Activated naive CD4-positive, alpha-beta T cell treated with anti-CD3 and anti-CD28 coated beads for 36 hours (primary cell): Measurements from ENCODE around the gene AUH. TPM values are rescaled to one million over a fixed set of nuclear protein-coding genes. Genes with fewer than 3 reads are reported as not detected.

Experiments used
- CTCF ChIA-PET: fragments of 350-600 bp; sonication (Branson Sonifier 250); formaldehyde crosslinking; loops from one replicate; lab custom pipeline; 2021; ENCODE audit warnings: antibody characterized with exemption; lab: Charles Lee
- DNase-seq: peaks from one replicate; pipeline ENCODE4 v3.0.0-alpha.2; 2020
- H3K27ac Mint-ChIP-seq: one replicate; pipeline ENCODE4 v1.8.0; 2021; ENCODE audit warnings: mild to moderate bottlenecking, mixed read lengths
- H3K27me3 Mint-ChIP-seq: one replicate; pipeline ENCODE4 v1.8.0; 2021; ENCODE audit warnings: low read depth, mixed read lengths
- H3K36me3 Mint-ChIP-seq: one replicate; pipeline ENCODE4 v1.8.0; 2021; ENCODE audit warnings: low read depth, mixed read lengths
- H3K4me1 Mint-ChIP-seq: one replicate; pipeline ENCODE4 v1.8.0; 2021; ENCODE audit warnings: low read depth, mixed read lengths
- H3K4me3 Mint-ChIP-seq: one replicate; pipeline ENCODE4 v1.8.0; 2021; ENCODE audit warnings: mild to moderate bottlenecking, moderate library complexity, mixed read lengths
- H3K9me3 Mint-ChIP-seq: one replicate; pipeline ENCODE4 v1.8.0; 2021; ENCODE audit warnings: mixed read lengths
- intact Hi-C: fragments of 100-400 bp; cut with micrococcal nuclease; formaldehyde crosslinking; loops from one replicate; pipeline ENCODE4 v1.15.1; 2023
- total RNA-seq, 2 experiments: library from RNA; stranded (reverse); gene quantifications; one replicate each; pipeline ENCODE4 v1.2.3, GENCODE V29; 2021

AUH gene, protein sequence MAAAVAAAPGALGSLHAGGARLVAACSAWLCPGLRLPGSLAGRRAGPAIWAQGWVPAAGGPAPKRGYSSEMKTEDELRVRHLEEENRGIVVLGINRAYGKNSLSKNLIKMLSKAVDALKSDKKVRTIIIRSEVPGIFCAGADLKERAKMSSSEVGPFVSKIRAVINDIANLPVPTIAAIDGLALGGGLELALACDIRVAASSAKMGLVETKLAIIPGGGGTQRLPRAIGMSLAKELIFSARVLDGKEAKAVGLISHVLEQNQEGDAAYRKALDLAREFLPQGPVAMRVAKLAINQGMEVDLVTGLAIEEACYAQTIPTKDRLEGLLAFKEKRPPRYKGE
- 10 to 100 TPM; 13.4 to 14.4 TPM for total RNA-seq

DNA sequence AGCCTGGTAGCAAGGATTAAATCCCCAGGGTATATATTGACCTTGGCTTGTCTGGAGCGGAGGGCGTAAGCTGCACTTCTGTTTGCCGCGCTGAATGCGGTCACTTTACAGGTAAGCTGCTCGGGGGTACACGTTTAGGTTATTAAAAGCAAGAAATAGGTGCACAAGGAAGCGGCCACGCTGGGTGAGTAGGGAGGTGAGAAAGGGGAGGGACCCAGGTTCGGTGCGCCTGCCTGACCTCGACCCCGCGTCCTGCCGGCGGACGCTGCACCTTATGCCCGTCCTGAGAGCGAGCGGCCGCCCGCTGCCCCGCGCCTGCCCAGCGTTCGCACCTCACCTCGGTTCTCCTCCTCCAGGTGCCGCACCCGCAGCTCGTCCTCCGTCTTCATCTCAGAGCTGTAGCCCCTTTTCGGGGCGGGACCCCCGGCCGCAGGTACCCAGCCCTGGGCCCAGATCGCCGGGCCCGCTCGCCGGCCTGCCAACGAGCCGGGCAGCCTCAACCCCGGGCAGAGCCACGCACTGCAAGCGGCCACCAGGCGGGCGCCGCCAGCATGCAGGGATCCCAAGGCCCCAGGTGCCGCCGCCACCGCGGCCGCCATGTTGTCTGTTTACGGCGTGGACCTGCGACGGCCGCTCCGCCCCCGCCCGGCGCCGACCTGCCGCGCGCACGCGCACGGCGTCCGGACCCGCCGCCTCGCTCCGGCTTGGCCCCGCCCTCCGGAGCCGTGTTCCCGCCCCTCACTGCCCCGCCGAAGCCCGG is at the start of gene AUH:
AUH (minus strand) TSS at position 628 of the 760 bp plus-strand sequence; CDS start at position 599, 29 bp downstream.
- peak; percentile 85 for DNase-seq
- no peaks in the 10 kb centered on the region for H3K27me3 Mint-ChIP-seq
- intact Hi-C loops = no loop called here
- H3K4me3 Mint-ChIP-seq = peak within 1 kb of the TSS; percentile 91
- CTCF ChIA-PET = interaction anchor here (1.0 to 2.3 kb wide), 8 partner anchors 22 to 327 kb away, joined by 3 to 7 read pairs (median 4); no protein-coding TSS in a partner anchor
- peaks cover 44% of the 10 kb centered on the region for H3K4me1 Mint-ChIP-seq
- peaks cover 9% of the 10 kb centered on the region for H3K36me3 Mint-ChIP-seq
- peak within 1 kb of the TSS; percentile 79 for H3K27ac Mint-ChIP-seq
- H3K9me3 Mint-ChIP-seq = peaks cover 2% of the 10 kb centered on the region

DNA sequence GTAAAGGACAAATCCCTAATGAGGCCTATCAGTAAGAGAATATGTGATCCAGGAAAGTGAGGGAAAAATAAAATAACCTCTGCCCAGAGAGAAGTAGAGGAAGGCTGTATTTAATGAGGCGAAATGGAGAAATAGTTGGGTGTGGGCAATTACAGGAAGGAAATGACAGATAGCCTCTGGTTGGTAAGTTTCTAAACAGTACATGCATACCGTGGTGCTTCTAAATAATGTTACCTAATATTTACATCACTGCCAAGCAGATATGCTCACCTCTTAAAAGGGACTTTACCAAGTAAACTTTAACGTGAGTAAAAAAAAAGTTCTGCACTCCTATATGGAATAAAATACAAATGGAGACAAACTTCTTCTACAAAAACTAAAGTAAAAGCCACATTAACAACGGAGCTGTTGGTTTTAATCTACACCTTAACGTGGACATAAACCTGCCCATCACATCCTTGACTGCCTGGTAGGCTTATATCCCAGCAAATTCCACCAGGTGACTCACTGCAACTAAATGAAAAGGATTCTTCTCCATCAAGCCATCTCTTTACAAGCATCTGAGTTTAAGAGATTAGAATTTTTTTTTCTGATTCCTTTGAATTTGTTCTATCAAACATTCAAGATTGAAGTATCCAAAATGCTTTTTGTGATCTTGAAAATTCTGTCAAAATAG is 49.5 kb upstream of the AUH start:
- peaks cover 36% of the 10 kb centered on the region for H3K4me1 Mint-ChIP-seq

DNA sequence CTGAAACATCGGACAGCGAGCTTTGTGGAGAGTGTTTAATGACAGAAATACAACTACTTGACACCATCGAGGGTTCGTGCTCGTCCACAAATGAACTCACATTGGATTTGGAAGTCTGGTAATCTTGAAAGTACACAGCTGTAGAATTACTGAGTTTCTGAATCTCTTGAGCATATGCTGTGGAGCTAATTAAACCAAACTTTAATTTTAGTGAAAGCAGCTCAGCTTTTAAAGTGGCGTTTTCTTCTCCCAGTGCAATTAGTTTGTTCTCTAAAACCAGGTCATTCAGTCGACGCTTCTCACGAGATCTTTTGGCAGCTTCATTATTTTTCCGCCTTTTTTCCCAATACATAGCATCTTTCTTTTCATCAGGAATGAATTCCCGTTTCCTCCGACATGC is 48.4 kb upstream of the AUH start:
- Mint-ChIP-seq H3K27ac (no peak overlapping the region), H3K36me3 (peaks cover 38% of the 10 kb centered on the region), H3K9me3 (no peaks in the 10 kb centered on the region), H3K27me3 (no peaks in the 10 kb centered on the region), H3K4me3 (no peak overlapping the region), H3K4me1 (peaks cover 25% of the 10 kb centered on the region)
- DNase-seq = no peak
- intact Hi-C loops = no loop called here
- CTCF ChIA-PET = interaction anchor here (0.9 to 1.1 kb wide), 3 partner anchors 11 to 377 kb away, joined by 3 to 6 read pairs (median 4); no protein-coding TSS in a partner anchor

More for the DNA sequence above, 49.5 kb upstream of the AUH start:
- no peak overlapping the region for H3K4me3 Mint-ChIP-seq
- peaks cover 39% of the 10 kb centered on the region for H3K36me3 Mint-ChIP-seq
- H3K27me3 Mint-ChIP-seq = no peaks in the 10 kb centered on the region
- no peak for DNase-seq
- H3K27ac Mint-ChIP-seq = no peak overlapping the region
- intact Hi-C loops = no loop called here
- CTCF ChIA-PET = no interaction called here
- H3K9me3 Mint-ChIP-seq = no peaks in the 10 kb centered on the region

DNA sequence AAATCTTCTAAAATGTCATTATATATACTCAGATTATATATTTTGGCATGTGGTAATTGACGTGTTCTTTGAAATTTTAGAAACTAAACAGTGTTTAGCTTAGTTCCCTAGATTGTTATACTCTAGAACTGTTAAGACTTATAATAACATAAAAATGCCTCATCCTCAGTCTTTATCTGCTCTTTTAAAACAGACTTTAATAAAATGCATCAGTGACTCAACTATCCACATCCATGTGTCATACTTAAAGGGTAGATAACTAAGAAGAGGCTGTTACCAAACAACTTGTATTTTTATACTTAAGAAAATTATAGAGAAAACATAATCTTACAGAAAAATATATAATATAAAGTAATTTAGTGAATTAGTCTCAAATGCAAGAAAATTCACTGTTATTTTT is 46.8 kb upstream of the AUH start:
- Mint-ChIP-seq H3K36me3 (peaks cover 35% of the 10 kb centered on the region), H3K4me3 (no peak overlapping the region), H3K27me3 (peaks cover 3% of the 10 kb centered on the region), H3K27ac (no peak overlapping the region), H3K9me3 (no peaks in the 10 kb centered on the region), H3K4me1 (peaks cover 13% of the 10 kb centered on the region)
- intact Hi-C loops = no loop called here
- CTCF ChIA-PET = no interaction called here
- DNase-seq = no peak

DNA sequence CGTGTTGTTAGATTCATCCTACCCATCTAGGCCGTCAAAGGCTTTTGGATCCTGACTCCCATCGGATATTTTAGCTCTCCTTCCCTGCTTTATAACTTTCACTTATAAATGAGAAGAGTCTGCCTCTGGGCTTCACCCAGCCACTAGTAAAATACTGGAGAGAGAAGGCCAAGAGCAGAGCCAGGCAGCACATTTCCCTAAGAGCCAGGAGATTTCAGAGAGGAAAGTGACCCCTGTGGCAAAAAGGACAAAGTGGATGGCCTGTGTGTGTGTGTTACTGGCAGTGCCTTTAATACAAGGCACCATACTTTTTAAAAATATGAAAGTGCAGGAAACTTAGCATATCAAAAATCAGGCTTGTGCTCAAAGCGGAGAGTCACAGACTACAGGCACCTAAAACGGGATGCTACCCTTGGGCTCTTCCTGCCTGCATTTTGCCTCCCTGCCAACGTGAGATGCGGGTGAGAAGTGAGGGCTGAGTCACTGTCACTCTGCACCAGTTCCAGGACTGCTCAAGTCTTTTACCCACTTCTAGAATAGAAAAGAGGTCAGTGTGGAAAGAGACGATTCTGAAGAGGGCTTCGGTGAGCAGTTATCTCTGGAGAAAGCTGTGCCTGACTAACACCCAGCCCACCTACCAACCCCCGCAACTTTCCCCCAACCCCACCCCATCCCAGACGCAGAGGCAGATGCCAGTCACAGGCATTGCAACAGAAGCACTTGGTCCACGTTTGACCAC is 46.0 kb upstream of the AUH start:
- Mint-ChIP-seq H3K27ac (no peak overlapping the region), H3K27me3 (peaks cover 3% of the 10 kb centered on the region), H3K36me3 (peaks cover 35% of the 10 kb centered on the region), H3K4me3 (no peak overlapping the region), H3K4me1 (peaks cover 10% of the 10 kb centered on the region), H3K9me3 (no peaks in the 10 kb centered on the region)
- intact Hi-C loops = no loop called here
- no peak for DNase-seq
- CTCF ChIA-PET = interaction anchor here (0.7 kb wide), 1 partner anchor 342 kb away, joined by 3 read pairs; no protein-coding TSS in a partner anchor

DNA sequence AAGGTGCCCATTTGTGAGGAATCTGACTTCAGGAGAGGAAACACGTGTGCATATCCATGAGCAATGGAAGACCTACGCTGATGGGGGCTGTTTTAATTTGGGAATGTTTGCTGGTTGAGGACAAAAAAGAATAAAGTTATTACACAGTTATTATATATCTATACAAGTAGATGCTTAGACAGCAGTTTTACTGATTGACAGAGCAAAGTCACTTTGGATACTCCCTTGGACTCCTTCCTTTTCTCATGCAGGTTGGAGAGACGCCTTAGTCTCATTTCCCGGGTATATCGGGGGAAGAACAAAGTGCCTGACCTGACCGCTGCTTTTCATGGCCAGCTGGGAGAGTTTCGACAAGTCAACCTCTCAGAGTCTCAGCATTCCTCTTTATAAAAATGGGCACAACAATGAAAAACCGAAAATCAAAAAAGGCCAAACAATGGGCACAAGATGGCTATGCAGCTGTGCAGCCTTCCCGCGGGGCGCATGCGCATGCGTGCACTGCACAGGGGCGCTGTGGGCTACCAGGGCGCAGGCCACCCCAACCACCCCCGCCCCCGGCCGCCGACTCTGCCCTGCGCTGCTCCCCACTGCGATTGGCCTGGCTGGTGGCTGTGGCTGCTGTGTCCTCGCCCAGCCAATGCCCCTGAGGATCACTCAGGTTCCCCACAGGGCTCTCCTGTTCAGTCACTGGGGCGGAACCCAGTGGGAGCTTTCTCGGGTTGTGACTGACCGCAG is 43.8 kb upstream of the AUH start:
- peaks cover 9% of the 10 kb centered on the region for H3K27me3 Mint-ChIP-seq
- H3K4me1 Mint-ChIP-seq = no peaks in the 10 kb centered on the region
- no peaks in the 10 kb centered on the region for H3K9me3 Mint-ChIP-seq
- no peak for DNase-seq
- peaks cover 24% of the 10 kb centered on the region for H3K36me3 Mint-ChIP-seq
- H3K4me3 Mint-ChIP-seq = no peak overlapping the region
- intact Hi-C loops = no loop called here
- H3K27ac Mint-ChIP-seq = no peak overlapping the region
- CTCF ChIA-PET = no interaction called here

DNA sequence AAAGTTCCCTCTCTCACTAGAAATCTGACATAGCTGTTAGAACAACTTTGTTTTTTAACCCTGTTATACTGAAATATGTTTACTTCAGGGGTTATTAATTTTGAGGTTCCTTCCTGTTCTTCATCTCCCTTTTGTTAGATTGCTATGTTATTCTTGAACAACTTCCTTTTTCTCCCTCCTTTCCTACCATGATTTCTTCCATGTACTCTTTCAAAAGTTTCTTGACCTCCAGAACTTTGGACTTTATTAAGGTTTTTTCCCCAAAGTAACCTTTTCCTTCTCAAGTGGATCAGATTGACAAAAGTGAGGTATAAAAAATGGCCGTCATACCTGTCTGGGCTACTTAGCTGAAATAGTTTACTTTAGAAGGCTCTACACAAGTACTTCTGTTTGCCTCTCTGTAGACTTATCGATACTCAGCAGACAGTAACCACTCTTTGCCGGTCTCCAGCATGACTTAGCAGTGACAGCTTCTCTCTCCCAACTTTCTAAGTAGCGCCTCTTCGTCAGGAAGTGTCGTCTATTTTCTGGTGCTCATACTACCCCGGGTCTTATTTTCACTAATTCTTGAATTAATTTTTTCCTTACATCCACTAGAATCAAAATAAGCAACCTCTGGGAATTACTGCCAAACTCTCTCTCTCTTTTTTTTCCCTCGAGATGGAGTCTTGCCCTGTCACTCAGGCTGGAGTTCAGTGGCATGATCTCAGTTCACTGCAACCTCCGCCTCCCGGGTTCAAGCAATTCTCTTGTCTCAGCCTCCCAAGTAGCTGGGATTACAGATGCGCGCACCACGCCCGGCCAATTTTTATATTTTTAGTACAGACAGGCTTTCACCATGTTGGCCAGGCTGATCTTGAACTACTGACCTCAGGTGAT is 42.2 kb upstream of the AUH start:
- intact Hi-C loops = no loop called here
- no peak for DNase-seq
- no peaks in the 10 kb centered on the region for H3K4me1 Mint-ChIP-seq
- CTCF ChIA-PET = no interaction called here
- peaks cover 14% of the 10 kb centered on the region for H3K27me3 Mint-ChIP-seq
- H3K27ac Mint-ChIP-seq = no peak overlapping the region
- H3K36me3 Mint-ChIP-seq = peaks cover 8% of the 10 kb centered on the region
- no peaks in the 10 kb centered on the region for H3K9me3 Mint-ChIP-seq
- H3K4me3 Mint-ChIP-seq = no peak overlapping the region

DNA sequence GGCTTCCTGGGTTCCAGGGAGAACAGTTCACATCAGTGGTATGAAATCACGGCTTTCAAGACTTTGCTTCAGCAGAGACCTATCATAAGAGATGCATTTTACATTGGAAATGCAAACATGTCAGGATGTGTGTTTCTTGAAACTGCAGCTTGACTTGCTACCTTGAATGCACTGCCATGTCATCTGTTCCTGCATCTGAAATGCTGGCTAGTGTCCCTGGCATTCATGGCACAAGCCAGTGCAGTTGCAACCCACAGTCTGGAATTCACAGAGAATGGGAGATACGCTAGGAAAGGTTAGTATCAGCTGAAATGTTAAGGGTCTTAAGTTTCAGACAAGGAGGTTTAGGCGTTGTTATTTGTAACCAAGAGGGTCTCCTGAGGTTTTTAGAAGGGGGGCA is 37.2 kb upstream of the AUH start:
- CTCF ChIA-PET = no interaction called here
- intact Hi-C loops = no loop called here

DNA sequence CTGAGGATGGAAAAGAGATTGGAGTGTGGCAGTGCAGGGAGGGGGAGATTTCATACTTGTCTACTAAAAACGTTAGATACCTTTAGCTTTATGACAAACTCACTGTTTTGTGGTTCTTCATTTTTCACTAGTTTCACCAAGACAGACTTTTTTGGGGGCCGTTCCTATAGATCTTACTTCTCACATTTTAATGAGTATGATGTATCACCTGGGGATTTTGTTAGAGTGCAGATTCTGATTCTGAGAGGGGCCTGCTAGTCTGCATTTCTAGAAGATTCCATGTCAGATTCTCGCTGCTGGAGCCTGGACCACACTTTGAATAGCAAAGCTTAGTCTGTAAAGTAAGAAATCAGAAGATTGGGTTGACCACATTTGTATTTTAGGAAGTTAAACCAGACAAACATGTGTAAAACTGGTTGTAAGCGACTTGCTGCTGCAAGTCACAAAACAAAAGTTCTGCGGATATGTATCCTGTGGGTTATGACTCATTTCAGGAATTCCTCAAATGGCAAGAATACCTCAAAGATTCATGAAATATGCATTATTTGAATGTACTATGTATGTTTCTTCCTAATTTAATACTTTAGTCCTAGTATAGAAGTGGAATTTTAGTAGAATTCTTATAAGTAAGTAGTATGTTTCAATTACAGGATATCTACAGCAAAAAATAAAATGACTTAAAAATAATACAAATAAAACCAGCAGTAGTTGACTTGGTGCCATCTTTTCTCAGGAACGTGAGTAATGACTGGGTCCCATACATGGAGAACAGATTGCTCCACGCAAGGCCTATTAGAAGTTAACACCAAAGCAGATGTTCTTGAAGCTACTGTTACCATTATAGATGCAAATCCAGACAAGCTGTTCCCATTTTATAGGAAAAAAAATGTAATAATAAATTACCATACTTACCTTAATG is 34.1 kb upstream of the AUH start:
- intact Hi-C loops = loop anchor here (1.0 kb wide), 8 partner anchors 19 to 348 kb away; no protein-coding TSS in a partner anchor
- Mint-ChIP-seq H3K27ac (peak overlapping the region; percentile 74), H3K36me3 (no peaks in the 10 kb centered on the region), H3K4me3 (no peak overlapping the region), H3K27me3 (peaks cover 12% of the 10 kb centered on the region), H3K9me3 (no peaks in the 10 kb centered on the region), H3K4me1 (peaks cover 11% of the 10 kb centered on the region)
- CTCF ChIA-PET = interaction anchor here (0.5 to 0.8 kb wide), 2 partner anchors 22 to 196 kb away, joined by 3 read pairs; no protein-coding TSS in a partner anchor
- DNase-seq = peak; percentile 41

More for the DNA sequence above, 37.2 kb upstream of the AUH start:
- Mint-ChIP-seq H3K27ac (no peak overlapping the region), H3K27me3 (peaks cover 15% of the 10 kb centered on the region), H3K36me3 (no peaks in the 10 kb centered on the region), H3K4me1 (peaks cover 11% of the 10 kb centered on the region), H3K9me3 (no peaks in the 10 kb centered on the region), H3K4me3 (no peak overlapping the region)
- DNase-seq = no peak

DNA sequence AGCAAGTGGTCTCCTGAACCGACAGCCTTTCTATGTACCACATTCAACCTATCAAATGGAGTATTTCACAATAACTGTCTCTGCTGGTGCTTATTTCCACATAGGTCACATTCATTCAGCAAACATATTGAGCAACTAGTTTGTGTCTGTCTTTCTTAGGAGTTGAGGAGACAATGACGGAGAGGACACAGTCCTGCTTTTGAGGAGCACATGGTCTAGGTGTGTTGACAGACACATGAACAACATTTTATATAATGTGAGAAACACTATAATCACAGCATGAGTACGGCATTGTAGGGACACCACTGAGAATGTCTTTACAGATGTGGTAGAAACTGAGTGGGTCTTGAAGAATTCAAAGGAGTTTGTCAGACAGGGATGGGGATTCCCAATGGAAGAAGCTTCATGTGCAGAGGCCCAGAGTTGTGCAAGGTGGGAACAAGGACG is 33.4 kb upstream of the AUH start:
- Mint-ChIP-seq H3K27me3 (peaks cover 11% of the 10 kb centered on the region), H3K36me3 (no peaks in the 10 kb centered on the region), H3K27ac (peak overlapping the region; percentile 74), H3K4me3 (no peak overlapping the region), H3K4me1 (peaks cover 11% of the 10 kb centered on the region), H3K9me3 (no peaks in the 10 kb centered on the region)
- CTCF ChIA-PET = no interaction called here
- intact Hi-C loops = loop anchor here (1.0 kb wide), 8 partner anchors 20 to 347 kb away; no protein-coding TSS in a partner anchor
- DNase-seq = no peak
